ENCODE measurements around the gene ACP7. TPM values are rescaled to one million over a fixed set of nuclear protein-coding genes. Genes with fewer than 3 reads are reported as not detected.

The ACP7 gene
- total and polyA plus RNA-seq, 2 of the 8 experiments (the other 6 are each of a cell fraction or from before 2014, with no cell fraction given) = 0.27 to 0.50 TPM

- Histone ChIP-seq H2BK20ac (ENCODE audit: low read length) (no peak overlapping the region), H2AK5ac (ENCODE audit: low read depth, low read length) (no peak overlapping the region), H3K23me2 (ENCODE audit: low read depth, low read length) (no peaks in the 10 kb centered on the region), H3K79me2 (ENCODE audit: control insufficient read depth in 1 of 2, insufficient read depth in 2 of 2, low read length in 2 of 2) (no peaks in the 10 kb centered on the region), H3K4me2 (ENCODE audit: insufficient read depth in 1 of 2, low read depth in 2 of 2, low read length in 2 of 2) (no peak overlapping the region), H2AFZ (ENCODE audit: low read length) (no peak overlapping the region), H4K8ac (ENCODE audit: extremely low read depth, insufficient read depth, low read length) (no peak overlapping the region), H3K4ac (replicated peaks; ENCODE audit: insufficient read length, low read depth, low read length) (no peak overlapping the region), H2BK5ac (ENCODE audit: low read depth, low read length) (no peak overlapping the region), H3K27me3 (replicated peaks in 1 of 4; ENCODE audit: control insufficient read depth in 3 of 4, extremely low read depth in 1 of 4, insufficient read depth in 3 of 4, low read length in 3 of 4) (peaks cover 0 to 4% (median under 1%) of the 10 kb centered on the region in 4 experiments; a peak in 2 of 7 replicates), H3K23ac (ENCODE audit: insufficient read length) (no peak overlapping the region), H2BK120ac (replicated peaks; ENCODE audit: low read depth, low read length) (no peak overlapping the region), H3K36me3 (ENCODE audit: control insufficient read depth in 2 of 4, insufficient read depth in 4 of 4, low read length in 3 of 4) (no peaks in the 10 kb centered on the region), H4K91ac (replicated peaks; ENCODE audit: insufficient read length, low read length) (no peak overlapping the region), H3K4me3 (ENCODE audit: extremely low read depth in 1 of 4, insufficient read depth in 2 of 4, low read depth in 3 of 4, low read length in 4 of 4) (no peak overlapping the region), H4K20me1 (replicated peaks in 1 of 2; ENCODE audit: control insufficient read depth in 1 of 2, insufficient read depth in 2 of 2, low read length in 2 of 2) (no peaks in the 10 kb centered on the region), H3K18ac (ENCODE audit: extremely low read depth, low read length) (no peak overlapping the region), H3K9ac (replicated peaks in 1 of 4; ENCODE audit: extremely low read depth in 1 of 4, low read depth in 3 of 4, low read length in 3 of 4) (no peak overlapping the region), H4K5ac (ENCODE audit: insufficient read length, low read depth, low read length) (no peak overlapping the region), H2BK12ac (ENCODE audit: low read depth, low read length) (no peak overlapping the region), H3K56ac (replicated peaks; ENCODE audit: insufficient read length, low read depth, low read length) (no peak overlapping the region), H3K14ac (ENCODE audit: insufficient read length) (no peak overlapping the region), H3K9me3 (ENCODE audit: insufficient read depth in 2 of 2, low read depth in 1 of 2, low read length in 1 of 2) (no peaks in the 10 kb centered on the region), H3K4me1 (replicated peaks in 1 of 4; ENCODE audit: control insufficient read depth in 3 of 4, insufficient read depth in 4 of 4, low read length in 3 of 4) (no peaks in the 10 kb centered on the region), H2BK15ac (ENCODE audit: low read length) (no peak overlapping the region), H3K79me1 (ENCODE audit: low read depth, low read length) (no peaks in the 10 kb centered on the region), H3K27ac (ENCODE audit: low read depth, low read length) (no peak overlapping the region)
- TF ChIP-seq E2F6 (IDR thresholded peaks at IDR 0.05) (no peak), RFX5 (IDR thresholded peaks at IDR 0.05; ENCODE audit: borderline replicate concordance, low read depth, low read length) (no peak), JUN (IDR thresholded peaks at IDR 0.05; ENCODE audit: low read depth, low read length) (no peak)
- FAIRE-seq = no peak
- 87% methylated on average over 11 of the region's 11 CpGs; no CpG with 5 or more reads in 1 of the 2 experiments for WGBS, 2 experiments (ENCODE audit: extremely low coverage in 1 of 2, insufficient coverage in 1 of 2, insufficient read length in 1 of 2, insufficient replicate concordance in 2 of 2, low coverage in 1 of 2, low lambda C conversion rate in 2 of 2, missing lambda C conversion rate in 1 of 2)
- no peak for DNase-seq (ENCODE audit: low read depth in 1 of 2, low spot score in 2 of 2)
- CTCF ChIA-PET (ENCODE audit: partially characterized antibody) = no interaction called here
- POLR2A ChIA-PET (ENCODE audit: partially characterized antibody) = no interaction called here
These were observed 6.8 kb upstream of the ACP7 start for GRCh38 chr19:39077323-39077722.
